IMR-90 (cell line): ENCODE measurements around the gene F2RL1.

ENCODE experiments used
- BHLHE40 ChIP-seq: fragments of 150-350 bp; IDR thresholded peaks from 2 replicates; pipeline ENCODE4 v1.6.1; 2016; ENCODE audit warnings: mild to moderate bottlenecking, low read depth, low read length
- CEBPB ChIP-seq: IDR thresholded peaks from 2 replicates; pipeline ENCODE4 v1.6.1; 2012; ENCODE audit warnings: low read depth, low read length, improper control_type of control experiment
- CTCF ChIP-seq: conservative IDR thresholded peaks from 2 replicates; pipeline ENCODE4 v1.5.1; 2012; ENCODE audit warnings: mild to moderate bottlenecking, low read depth, low read length, improper control_type of control experiment
- FOS ChIP-seq: fragments of 150-350 bp; IDR thresholded peaks from 2 replicates; pipeline ENCODE4 v1.6.1; 2016; ENCODE audit warnings: low read depth, low read length
- MAFK ChIP-seq: IDR thresholded peaks from 2 replicates; pipeline ENCODE4 v1.6.1; 2012; ENCODE audit warnings: low read depth, low read length, improper control_type of control experiment
- MAZ ChIP-seq: IDR thresholded peaks from 2 replicates; pipeline ENCODE4 v1.6.1; 2012; ENCODE audit warnings: low read depth, mild to moderate bottlenecking, low read length, improper control_type of control experiment, moderate library complexity, borderline replicate concordance
- MXI1 ChIP-seq: IDR thresholded peaks from 2 replicates; pipeline ENCODE4 v1.6.1; 2012; ENCODE audit warnings: low read depth, mild to moderate bottlenecking, low read length, moderate library complexity, borderline replicate concordance
- POLR2A ChIP-seq: IDR thresholded peaks from 2 replicates; pipeline ENCODE4 v1.6.1; 2012; ENCODE audit warnings: mild to moderate bottlenecking, low read depth, low read length
- RAD21 ChIP-seq: IDR thresholded peaks from 2 replicates; pipeline ENCODE4 v1.6.1; 2012; ENCODE audit warnings: low read length, improper control_type of control experiment
- RFX5 ChIP-seq: IDR thresholded peaks from 2 replicates; pipeline ENCODE4 v1.8.0; 2012; ENCODE audit warnings: low read depth, mild to moderate bottlenecking, low read length, moderate library complexity

GRCh38 chr5:76867827-76868693 is 49.2 kb downstream of the F2RL1 start:
- TF ChIP-seq CTCF (peak; percentile 89), MXI1 (no peak), POLR2A (no peak), RFX5 (no peak), MAZ (no peak), CEBPB (no peak), BHLHE40 (no peak), MAFK (no peak), FOS (no peak), RAD21 (peak; percentile 88)
